ENCODE results near the gene DNAJC9.

The DNAJC9 gene

GRCh38 chr10:73239908-73240307 is 7.1 kb downstream of the DNAJC9 start:
- no peak for DNase-seq (ENCODE audit: extremely low read depth in 1 of 2, low read depth in 1 of 2)

GRCh38 chr10:73238990-73239566 is 8.0 kb downstream of the DNAJC9 start:
- DNase-seq (ENCODE audit: extremely low read depth in 1 of 2, low read depth in 1 of 2): no peak

- no peak for DNase-seq (ENCODE audit: extremely low read depth in 1 of 2, low read depth in 1 of 2)
Measured at GRCh38 chr10:73234695-73235094, 12.4 kb downstream of the DNAJC9 start.

- no peak for DNase-seq (ENCODE audit: extremely low read depth in 1 of 2, low read depth in 1 of 2)
Measured at GRCh38 chr10:73233883-73234282, 13.2 kb downstream of the DNAJC9 start.

GRCh38 chr10:73232887-73233286 is 14.2 kb downstream of the DNAJC9 start:
- no peak for DNase-seq (ENCODE audit: extremely low read depth in 1 of 2, low read depth in 1 of 2)

GRCh38 chr10:73229567-73229966 is 17.5 kb downstream of the DNAJC9 start:
- no peak for DNase-seq (ENCODE audit: extremely low read depth in 1 of 2, low read depth in 1 of 2)

- no peak for DNase-seq (ENCODE audit: extremely low read depth in 1 of 2, low read depth in 1 of 2)
Measured at GRCh38 chr10:73228247-73228646, 18.8 kb downstream of the DNAJC9 start.

GRCh38 chr10:73226663-73227062 is 20.4 kb downstream of the DNAJC9 start:
- no peak for DNase-seq (ENCODE audit: extremely low read depth in 1 of 2, low read depth in 1 of 2)

GRCh38 chr10:73225518-73225917 is 21.5 kb downstream of the DNAJC9 start:
- no peak for DNase-seq (ENCODE audit: extremely low read depth in 1 of 2, low read depth in 1 of 2)

GRCh38 chr10:73220989-73221388 is 26.1 kb downstream of the DNAJC9 start:
- no peak for DNase-seq (ENCODE audit: extremely low read depth in 1 of 2, low read depth in 1 of 2)

- no peak for DNase-seq (ENCODE audit: extremely low read depth in 1 of 2, low read depth in 1 of 2)
Measured at GRCh38 chr10:73219384-73219783, 27.7 kb downstream of the DNAJC9 start.

- no peak for DNase-seq (ENCODE audit: extremely low read depth in 1 of 2, low read depth in 1 of 2)
Measured at GRCh38 chr10:73218431-73219191, 28.4 kb downstream of the DNAJC9 start.

GRCh38 chr10:73217628-73218027 is 29.4 kb downstream of the DNAJC9 start:
- DNase-seq (ENCODE audit: extremely low read depth in 1 of 2, low read depth in 1 of 2): no peak

- no peak for DNase-seq (ENCODE audit: extremely low read depth in 1 of 2, low read depth in 1 of 2)
Measured at GRCh38 chr10:73215749-73216148, 31.3 kb downstream of the DNAJC9 start.

GRCh38 chr10:73211106-73211811 is 35.8 kb downstream of the DNAJC9 start:
- DNase-seq (ENCODE audit: extremely low read depth in 1 of 2, low read depth in 1 of 2): no peak

- no peak for DNase-seq (ENCODE audit: extremely low read depth in 1 of 2, low read depth in 1 of 2)
Measured at GRCh38 chr10:73210395-73211105, 36.5 kb downstream of the DNAJC9 start.

GRCh38 chr10:73209705-73210104 is 37.4 kb downstream of the DNAJC9 start:
- DNase-seq (ENCODE audit: extremely low read depth in 1 of 2, low read depth in 1 of 2): no peak

GRCh38 chr10:73207883-73208282 is 39.2 kb downstream of the DNAJC9 start:
- DNase-seq (ENCODE audit: extremely low read depth in 1 of 2, low read depth in 1 of 2): no peak

GRCh38 chr10:73206385-73206784 is 40.7 kb downstream of the DNAJC9 start:
- no peak for DNase-seq (ENCODE audit: extremely low read depth in 1 of 2, low read depth in 1 of 2)

GRCh38 chr10:73205890-73206289 is 41.2 kb downstream of the DNAJC9 start:
- DNase-seq (ENCODE audit: extremely low read depth in 1 of 2, low read depth in 1 of 2): no peak

GRCh38 chr10:73205081-73205480 is 42.0 kb downstream of the DNAJC9 start:
- DNase-seq (ENCODE audit: extremely low read depth in 1 of 2, low read depth in 1 of 2): no peak

All from activated CD8-positive, alpha-beta memory T cell treated with anti-CD3 and anti-CD28 coated beads for 1 hour (primary cell).